ENCODE results near the gene PKD1L1. TPM values are rescaled to one million over a fixed set of nuclear protein-coding genes. Genes with fewer than 3 reads are reported as not detected.
"Not testable (repeated sequence)": the region's sequence is repeated elsewhere in the genome, so short reads cannot be mapped to it uniquely, and the experiment has no call there.

Gene PKD1L1
- polyA plus RNA-seq, 6 donors from 2014 or later, result 0.05 to 0.30 (median 0.15) TPM; not detected in 3

- H3K9me3 Mint-ChIP-seq, result no peaks in the 10 kb centered on the region
- H3K4me1 Mint-ChIP-seq, result no peaks in the 10 kb centered on the region
- no peak for DNase-seq
- no peak overlapping the region for H3K4me3 Mint-ChIP-seq
- peaks cover 0 to 9% of the 10 kb centered on the region in 2 donors for H3K36me3 Mint-ChIP-seq
- no peak for ATAC-seq (ENCODE audit: low read depth in 2 of 2)
- H3K27me3 Mint-ChIP-seq, result peaks cover 0 to 8% (median 0%) of the 10 kb centered on the region in 3 donors
- H3K27ac Mint-ChIP-seq, result no peak overlapping the region
These were observed 2.4 kb upstream of the PKD1L1 start for GRCh38 chr7:47950714-47951113.

DNA sequence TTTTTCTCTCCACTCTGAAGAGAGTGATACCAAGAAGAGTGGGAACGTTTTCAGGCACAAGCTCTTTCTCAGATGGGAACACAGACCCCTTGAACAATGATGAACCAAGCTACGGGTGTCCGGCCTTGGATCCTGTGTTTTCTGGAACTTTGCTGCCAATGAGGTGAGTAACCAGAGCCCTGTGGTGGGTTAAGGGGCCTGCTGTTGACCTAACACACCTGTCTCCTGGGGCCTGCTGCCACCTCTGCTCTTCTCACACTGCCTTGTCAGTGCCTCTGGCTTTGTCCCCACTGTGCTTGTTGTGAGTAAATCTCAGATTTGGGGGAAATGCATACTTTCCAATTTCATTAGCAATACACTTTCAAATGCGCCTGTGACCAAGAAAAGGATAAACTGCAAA, 1.4 kb upstream of the PKD1L1 start:
- H3K36me3 Mint-ChIP-seq, result peaks cover 0 to 9% of the 10 kb centered on the region in 2 donors
- no peak for ATAC-seq (ENCODE audit: low read depth in 2 of 2)
- H3K4me1 Mint-ChIP-seq, result no peaks in the 10 kb centered on the region
- no peak overlapping the region for H3K27ac Mint-ChIP-seq
- DNase-seq, result no peak
- H3K4me3 Mint-ChIP-seq, result no peak overlapping the region
- H3K9me3 Mint-ChIP-seq, result no peaks in the 10 kb centered on the region
- peaks cover 0 to 8% (median 0%) of the 10 kb centered on the region in 3 donors for H3K27me3 Mint-ChIP-seq

DNA sequence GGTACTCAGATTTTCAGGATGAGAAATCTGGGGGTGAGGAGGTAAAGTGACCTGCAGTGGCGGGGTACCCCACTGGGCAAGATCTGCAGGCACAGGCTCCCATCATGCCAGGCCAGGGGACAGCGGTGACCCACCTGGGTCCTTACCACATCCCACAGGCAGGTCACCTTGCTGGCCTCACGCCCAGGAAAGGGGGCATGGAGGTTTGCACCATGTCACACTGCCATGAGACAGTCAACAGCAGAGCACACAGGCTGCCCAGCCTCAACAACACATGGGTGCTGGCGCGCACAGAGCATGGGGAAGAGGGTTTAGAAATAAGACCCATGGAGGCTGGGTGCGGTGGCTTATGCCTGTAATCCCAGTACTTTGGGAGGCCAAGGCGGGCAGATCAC, 914 bp downstream of the PKD1L1 start:
- no peaks in the 10 kb centered on the region for H3K4me1 Mint-ChIP-seq
- DNase-seq, result no peak
- no peaks in the 10 kb centered on the region for H3K9me3 Mint-ChIP-seq
- H3K27ac Mint-ChIP-seq, result no peak overlapping the region
- no peak overlapping the region for H3K4me3 Mint-ChIP-seq
- no peaks in the 10 kb centered on the region for H3K36me3 Mint-ChIP-seq
- no peak for ATAC-seq (ENCODE audit: low read depth in 2 of 2)
- peaks cover 0 to 8% (median 0%) of the 10 kb centered on the region in 3 donors for H3K27me3 Mint-ChIP-seq

GRCh38 chr7:47946581-47947354, 1.5 kb downstream of the PKD1L1 start:
- Mint-ChIP-seq H3K36me3 (no peaks in the 10 kb centered on the region), H3K27me3 (peaks cover 0 to 8% (median 0%) of the 10 kb centered on the region in 3 donors), H3K4me1 (no peaks in the 10 kb centered on the region), H3K27ac (peak overlapping the region in 1 of 6 donors; percentile 26), H3K9me3 (no peaks in the 10 kb centered on the region), H3K4me3 (no peak overlapping the region)
- ATAC-seq (ENCODE audit: low read depth in 2 of 2), result no peak
- DNase-seq, result no peak

DNA sequence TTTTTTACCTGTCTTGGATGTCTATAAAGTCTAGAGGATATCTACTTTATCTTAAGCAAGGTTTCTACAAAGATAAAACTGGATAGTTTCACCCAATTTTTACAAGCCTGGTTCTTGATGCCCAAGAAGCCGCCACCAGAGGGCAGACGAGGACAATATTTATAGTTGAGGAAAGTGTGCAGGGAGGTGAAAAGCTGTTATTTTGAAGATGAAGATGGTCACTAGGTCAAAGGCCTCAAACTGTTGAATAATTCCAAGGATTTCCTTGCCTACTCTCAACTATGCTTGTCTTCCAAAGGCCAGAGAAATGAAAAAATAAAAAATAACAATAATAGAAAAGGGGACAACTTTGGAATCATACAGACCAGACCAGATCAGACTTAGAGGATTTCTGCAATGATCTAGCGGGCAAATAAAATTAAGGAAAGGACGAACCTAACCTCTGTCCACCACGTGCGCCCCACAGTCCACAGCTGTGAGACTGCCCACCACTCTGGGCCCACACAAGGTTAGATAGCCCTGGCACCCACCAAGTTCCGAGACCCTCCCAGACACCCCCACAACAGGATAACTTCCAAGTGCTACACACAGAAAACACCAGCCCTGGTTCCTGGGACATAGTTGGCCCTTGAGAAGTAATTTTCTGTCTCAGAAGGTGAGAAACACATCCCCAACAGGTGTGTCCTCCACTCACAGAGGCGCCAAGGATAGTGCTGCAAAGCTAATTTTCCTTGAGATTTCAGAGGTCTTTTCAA, 2.8 kb downstream of the PKD1L1 start:
- no peaks in the 10 kb centered on the region for H3K9me3 Mint-ChIP-seq
- H3K27me3 Mint-ChIP-seq, result peaks cover 0 to 8% (median 0%) of the 10 kb centered on the region in 3 donors
- H3K36me3 Mint-ChIP-seq, result no peaks in the 10 kb centered on the region
- no peaks in the 10 kb centered on the region for H3K4me1 Mint-ChIP-seq
- DNase-seq, result peak; percentile 49
- no peak overlapping the region for H3K27ac Mint-ChIP-seq
- no peak overlapping the region for H3K4me3 Mint-ChIP-seq
- ATAC-seq (ENCODE audit: low read depth in 2 of 2), result peak; percentile 37 to 48

- DNase-seq (no peak), ATAC-seq (ENCODE audit: low read depth in 2 of 2) (no peak)
- Mint-ChIP-seq H3K36me3 (no peaks in the 10 kb centered on the region), H3K4me3 (no peak overlapping the region), H3K27ac (no peak overlapping the region), H3K9me3 (no peaks in the 10 kb centered on the region), H3K27me3 (peaks cover 0 to 8% (median 0%) of the 10 kb centered on the region in 3 donors), H3K4me1 (peaks cover 0 to 4% (median 0%) of the 10 kb centered on the region in 3 donors)
These were observed 3.6 kb downstream of the PKD1L1 start for GRCh38 chr7:47944536-47945260.

DNA sequence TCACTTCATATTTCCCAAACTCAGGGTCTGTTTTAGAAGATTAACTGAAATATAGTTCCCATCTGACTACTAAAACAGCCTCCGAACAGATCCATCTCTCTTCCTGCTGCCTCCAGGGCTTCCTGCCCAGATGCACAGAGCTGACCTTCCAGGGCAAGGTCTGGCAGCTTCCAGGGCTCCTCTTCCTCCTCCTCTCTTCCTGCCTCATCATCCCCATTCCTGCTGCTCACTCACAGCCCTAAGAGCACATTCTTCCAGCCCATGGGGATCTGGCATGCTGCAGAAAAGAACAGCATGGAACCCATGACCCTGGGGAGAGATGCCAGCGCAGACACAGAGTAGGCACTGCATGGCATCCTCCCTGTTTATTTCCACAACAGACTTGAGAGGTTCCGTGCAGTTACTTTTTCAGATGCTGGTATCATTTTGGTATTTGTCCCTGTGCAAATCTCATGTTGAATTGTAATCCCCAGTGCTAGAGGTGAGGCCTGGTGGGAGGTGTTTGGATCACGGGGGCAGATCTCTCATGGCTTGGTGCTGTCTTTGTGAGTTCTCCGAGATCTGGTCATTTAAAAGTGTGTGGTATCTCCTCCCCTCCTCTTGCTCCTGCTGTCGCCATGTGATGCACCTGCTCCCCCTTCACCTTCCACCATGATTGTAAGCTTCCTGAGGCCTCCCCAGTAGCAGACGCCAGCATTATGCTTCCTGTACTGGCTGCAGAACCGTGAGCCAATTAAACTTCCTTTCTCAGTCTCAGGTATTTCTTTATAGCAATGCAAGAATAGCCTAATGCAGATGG, 4.4 kb downstream of the PKD1L1 start:
- Mint-ChIP-seq H3K4me1 (peaks cover 0 to 6% (median 3%) of the 10 kb centered on the region in 3 donors), H3K9me3 (no peaks in the 10 kb centered on the region), H3K4me3 (no peak overlapping the region), H3K27me3 (peaks cover 0 to 8% (median 0%) of the 10 kb centered on the region in 3 donors), H3K27ac (peak overlapping the region in 2 of 6 donors; percentile 7 to 57), H3K36me3 (no peaks in the 10 kb centered on the region)
- DNase-seq (no peak), ATAC-seq (ENCODE audit: low read depth in 2 of 2) (no peak)

GRCh38 chr7:47942651-47943050, 5.6 kb downstream of the PKD1L1 start:
- not testable (repeated sequence) for H3K27ac Mint-ChIP-seq, DNase-seq

DNA sequence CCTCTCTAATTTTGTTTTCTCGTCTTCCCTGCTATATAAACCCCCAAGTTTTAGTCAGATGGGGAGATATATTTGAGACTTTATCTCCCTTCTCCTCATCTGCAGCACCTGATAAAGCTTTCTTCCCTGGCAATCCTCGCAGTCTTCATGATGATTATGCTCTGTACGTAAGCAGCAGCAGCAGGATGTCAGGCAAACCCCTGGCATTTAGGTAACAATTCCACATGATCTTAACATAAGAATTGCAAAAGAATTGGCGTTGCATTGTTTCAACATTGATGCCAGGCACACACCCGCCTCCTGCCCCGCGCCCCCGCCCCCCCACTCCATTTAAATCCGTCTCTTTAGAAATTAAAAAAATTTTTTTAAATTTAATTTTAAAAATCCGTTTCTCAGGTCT, 6.1 kb downstream of the PKD1L1 start:
- Mint-ChIP-seq H3K4me1 (peaks cover 15 to 23% (median 17%) of the 10 kb centered on the region in 3 donors), H3K27ac (no peak overlapping the region), H3K4me3 (no peak overlapping the region), H3K9me3 (no peaks in the 10 kb centered on the region), H3K27me3 (peaks cover 0 to 8% (median 0%) of the 10 kb centered on the region in 3 donors), H3K36me3 (no peaks in the 10 kb centered on the region)
- ATAC-seq (ENCODE audit: low read depth in 2 of 2), result no peak
- no peak for DNase-seq

More at GRCh38 chr7:47942651-47943050, 5.6 kb downstream of the PKD1L1 start:
- not testable (repeated sequence) for H3K27me3 Mint-ChIP-seq; H3K4me3 Mint-ChIP-seq; H3K9me3 Mint-ChIP-seq; H3K36me3 Mint-ChIP-seq; ATAC-seq (ENCODE audit: low read depth in 2 of 2)
- H3K4me1 Mint-ChIP-seq, result peaks cover 10 to 18% (median 11%) of the 10 kb centered on the region in 3 donors

DNA sequence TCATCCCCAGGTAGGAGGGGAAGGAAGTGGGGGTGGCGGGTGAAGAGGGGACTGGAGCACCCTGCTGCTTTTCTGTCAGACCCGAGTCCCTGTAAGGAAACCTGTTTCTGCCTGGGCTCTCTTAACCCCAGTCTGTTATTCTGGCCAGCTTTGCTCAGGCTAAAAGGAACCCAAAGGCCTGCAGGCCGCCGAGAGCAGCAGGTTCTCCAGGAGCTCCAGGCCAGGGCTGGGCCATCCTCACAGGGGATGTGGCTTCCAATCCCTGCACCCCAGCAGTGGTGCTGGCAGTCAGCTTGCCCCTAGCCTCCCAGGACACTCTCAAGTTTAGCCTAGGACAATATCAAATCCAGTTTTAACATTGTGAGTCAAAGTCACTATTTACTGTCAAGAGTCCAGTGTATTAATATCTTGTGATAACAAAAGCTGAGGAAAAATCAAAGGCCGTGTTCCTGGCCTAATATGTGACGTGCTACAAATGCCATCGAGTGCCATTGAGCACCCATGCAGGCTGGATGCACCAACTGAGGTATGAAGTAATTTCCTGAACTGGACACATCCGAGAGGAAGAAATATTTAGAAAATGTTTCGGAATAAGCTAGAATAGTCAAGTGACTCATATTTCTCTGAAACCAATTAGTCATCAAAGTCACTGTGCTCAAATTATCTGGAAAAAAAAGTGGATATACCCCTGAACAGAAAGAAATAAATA, 7.0 kb downstream of the PKD1L1 start:
- Mint-ChIP-seq H3K9me3 (no peaks in the 10 kb centered on the region), H3K27ac (peak overlapping the region in 1 of 6 donors; percentile 56), H3K36me3 (no peaks in the 10 kb centered on the region), H3K4me1 (peaks cover 23 to 32% (median 25%) of the 10 kb centered on the region in 3 donors), H3K4me3 (no peak overlapping the region), H3K27me3 (peaks cover 0 to 3% (median 0%) of the 10 kb centered on the region in 3 donors)
- no peak for DNase-seq
- ATAC-seq (ENCODE audit: low read depth in 2 of 2), result no peak

DNA sequence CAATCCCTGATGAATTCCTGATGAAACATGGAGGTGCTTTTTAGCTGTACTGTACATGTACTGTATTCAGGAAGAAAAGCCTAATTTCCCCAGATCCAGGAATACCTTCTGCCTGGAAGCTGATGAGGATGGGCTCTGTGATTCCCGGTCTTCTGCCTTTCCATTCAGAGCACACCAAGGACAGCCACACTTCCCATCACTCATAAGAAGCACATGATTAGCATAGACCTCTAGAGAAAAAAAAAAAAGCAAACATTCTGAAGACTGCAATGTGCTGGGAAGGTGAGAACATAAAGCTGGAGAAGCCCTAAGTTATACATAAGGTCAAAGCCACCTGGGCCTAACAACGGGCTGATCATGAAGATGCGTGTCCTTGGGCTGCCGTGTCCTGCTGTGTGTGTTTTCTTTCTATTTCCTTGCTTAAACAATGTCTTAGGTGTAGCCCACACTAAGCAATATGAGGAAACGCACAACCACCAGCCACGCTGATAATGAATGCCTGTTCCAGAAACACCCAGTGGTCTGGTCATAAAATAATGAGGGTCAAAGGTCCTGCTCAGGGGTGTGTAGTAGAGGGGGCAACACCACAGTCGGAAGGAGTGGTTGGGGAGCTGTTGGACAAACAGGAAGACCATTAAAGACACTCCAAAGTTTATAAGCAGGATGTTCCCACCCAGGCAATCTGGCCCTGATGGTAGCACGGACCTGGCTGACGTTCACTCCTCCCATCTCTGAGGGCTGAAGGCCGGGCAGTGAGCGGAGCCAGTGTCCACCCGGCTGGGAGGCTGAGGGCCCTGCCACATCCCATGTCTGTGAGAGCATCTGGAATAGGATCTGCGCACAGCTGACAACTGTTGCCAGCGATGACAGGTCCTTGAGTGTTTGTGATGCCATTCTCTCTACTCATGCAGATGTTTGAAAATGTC, 7.9 kb downstream of the PKD1L1 start:
- DNase-seq (no peak), ATAC-seq (ENCODE audit: low read depth in 2 of 2) (no peak)
- Mint-ChIP-seq H3K4me1 (peaks cover 23 to 35% (median 27%) of the 10 kb centered on the region in 3 donors), H3K27me3 (no peaks in the 10 kb centered on the region), H3K27ac (peak overlapping the region in 1 of 6 donors; percentile 42), H3K9me3 (no peaks in the 10 kb centered on the region), H3K4me3 (no peak overlapping the region), H3K36me3 (no peaks in the 10 kb centered on the region)
